Stimulated activated naive B cell treated with anti-CD40 and anti-IgM and Interleukin-4, amounts not matched to agents 10 μg/mL and 1 μg/mL and 100 μg/mL, for 72 hours (primary cell): ENCODE measurements around the gene SSB.
"Not testable (repeated sequence)": the region's sequence is repeated elsewhere in the genome, so short reads cannot be mapped to it uniquely, and the experiment has no call there.

Source experiments
- ATAC-seq, 2 donors: fragments of 150-1000 bp; cut with Tn5 transposase; replicated peaks; 2 replicates each; pipeline ENCODE4 v1.10.0; 2021; ENCODE audit warnings: moderate library complexity in 1 of 2
- DNase-seq: peaks from one replicate; pipeline ENCODE4 v3.0.0; 2021
- H3K27ac Mint-ChIP-seq: one replicate; pipeline ENCODE4 v1.8.0; 2022; ENCODE audit warnings: mild to moderate bottlenecking, mixed read lengths
- H3K27me3 Mint-ChIP-seq, 2 donors: one replicate each; pipeline ENCODE4 v1.8.0; 2022; ENCODE audit warnings: mixed read lengths in 2 of 2
- H3K36me3 Mint-ChIP-seq, 2 donors: one replicate each; pipeline ENCODE4 v1.8.0; 2022; ENCODE audit warnings: mixed read lengths in 2 of 2, mild to moderate bottlenecking in 1 of 2
- H3K4me1 Mint-ChIP-seq, 2 donors: one replicate each; pipeline ENCODE4 v1.8.0; 2022; ENCODE audit warnings: mixed read lengths in 2 of 2, mild to moderate bottlenecking in 1 of 2
- H3K4me3 Mint-ChIP-seq, 2 donors: one replicate each; pipeline ENCODE4 v1.8.0; 2022; ENCODE audit warnings: mild to moderate bottlenecking in 2 of 2, mixed read lengths in 2 of 2, moderate library complexity in 1 of 2
- H3K9me3 Mint-ChIP-seq, 2 donors: one replicate each; pipeline ENCODE4 v1.8.0; 2022; ENCODE audit warnings: mixed read lengths in 2 of 2, mild to moderate bottlenecking in 1 of 2

Gene SSB

GRCh38 chr2:169798718-169799592 is at the start of gene SSB:
TSS of gene SSB (plus strand) at chr2:169798871. CDS start at chr2:169800961, 2,090 bp downstream.
- Mint-ChIP-seq H3K27me3 (no peaks in the 10 kb centered on the region), H3K4me1 (peaks cover 7 to 19% of the 10 kb centered on the region in 2 donors), H3K27ac (peak within 1 kb of the TSS; percentile 97)

DNA sequence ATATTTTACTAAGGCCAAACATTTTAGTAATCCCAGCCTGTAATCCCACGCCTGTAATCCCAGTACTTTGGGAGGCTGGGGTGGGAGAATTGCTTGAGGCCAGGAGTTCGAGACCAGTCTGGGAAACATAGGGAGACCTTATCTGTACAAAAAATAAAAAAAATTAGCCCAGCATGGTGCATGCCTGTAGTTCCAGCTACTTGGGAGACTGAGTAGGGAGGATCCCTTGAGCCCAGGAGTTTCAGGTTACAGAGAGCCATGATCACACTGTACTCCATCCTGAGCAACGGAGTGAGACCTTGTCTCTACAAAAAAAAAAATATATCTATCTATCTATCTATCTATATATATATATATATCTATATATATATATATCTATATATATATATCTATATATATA is 45.9 kb upstream of the SSB start:
- peaks cover 4% of the 10 kb centered on the region in 2 donors for H3K36me3 Mint-ChIP-seq
- H3K9me3 Mint-ChIP-seq: no peaks in the 10 kb centered on the region
- DNase-seq: no peak
- no peaks in the 10 kb centered on the region for H3K27me3 Mint-ChIP-seq
- no peaks in the 10 kb centered on the region for H3K4me1 Mint-ChIP-seq
- H3K4me3 Mint-ChIP-seq: no peak overlapping the region
- no peak for ATAC-seq
- H3K27ac Mint-ChIP-seq: no peak overlapping the region

More at GRCh38 chr2:169798718-169799592, at the start of gene SSB:
- no peaks in the 10 kb centered on the region for H3K9me3 Mint-ChIP-seq
- peaks cover 3 to 5% of the 10 kb centered on the region in 2 donors for H3K36me3 Mint-ChIP-seq
- ATAC-seq (peak; percentile 96 to 97), DNase-seq (peak; percentile 91)
- peak within 1 kb of the TSS; percentile 88 to 92 for H3K4me3 Mint-ChIP-seq

DNA sequence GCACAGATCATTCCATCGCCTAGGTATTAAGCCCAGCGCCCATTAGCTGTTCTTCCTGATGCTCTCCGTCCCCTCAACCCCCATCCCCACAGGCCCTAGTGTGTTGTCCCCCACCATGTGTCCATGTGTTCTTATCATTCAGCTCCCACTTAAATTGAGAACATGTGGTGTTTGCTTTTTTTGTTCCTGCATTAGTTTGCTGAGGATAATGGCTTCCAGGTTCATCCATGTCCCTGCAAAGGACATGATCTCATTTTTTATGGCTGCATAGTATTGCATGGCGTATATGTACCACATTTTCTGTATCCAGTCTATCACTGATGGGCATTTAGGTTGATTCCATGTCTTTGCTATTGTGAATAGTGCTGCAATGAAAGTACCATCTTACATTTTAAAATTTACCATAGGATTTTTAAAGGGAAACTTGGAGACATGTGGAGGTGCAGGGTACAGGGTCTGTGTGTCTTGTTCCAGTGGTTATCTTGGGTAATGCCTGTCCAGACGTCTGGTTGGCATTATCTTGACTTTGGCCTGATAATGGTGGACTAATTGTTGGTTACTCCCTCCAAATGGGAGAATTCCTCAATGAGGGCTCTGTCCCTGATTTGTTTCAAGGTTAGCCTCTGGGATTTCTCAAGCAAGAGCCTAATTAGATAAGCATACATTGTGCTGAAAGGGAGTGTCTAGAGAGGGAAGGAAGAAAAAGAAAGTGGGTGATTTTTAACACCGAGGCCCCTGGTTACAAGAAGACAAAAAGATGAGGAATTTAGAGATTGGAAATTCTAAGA is 43.4 kb upstream of the SSB start:
- peaks cover 0 to under 1% of the 10 kb centered on the region in 2 donors for H3K27me3 Mint-ChIP-seq
- H3K36me3 Mint-ChIP-seq: peaks cover 0 to 3% of the 10 kb centered on the region in 2 donors
- H3K9me3 Mint-ChIP-seq: no peaks in the 10 kb centered on the region
- DNase-seq: no peak
- no peak for ATAC-seq
- no peak overlapping the region for H3K4me3 Mint-ChIP-seq
- no peaks in the 10 kb centered on the region for H3K4me1 Mint-ChIP-seq
- peak overlapping the region; percentile 2 for H3K27ac Mint-ChIP-seq

DNA sequence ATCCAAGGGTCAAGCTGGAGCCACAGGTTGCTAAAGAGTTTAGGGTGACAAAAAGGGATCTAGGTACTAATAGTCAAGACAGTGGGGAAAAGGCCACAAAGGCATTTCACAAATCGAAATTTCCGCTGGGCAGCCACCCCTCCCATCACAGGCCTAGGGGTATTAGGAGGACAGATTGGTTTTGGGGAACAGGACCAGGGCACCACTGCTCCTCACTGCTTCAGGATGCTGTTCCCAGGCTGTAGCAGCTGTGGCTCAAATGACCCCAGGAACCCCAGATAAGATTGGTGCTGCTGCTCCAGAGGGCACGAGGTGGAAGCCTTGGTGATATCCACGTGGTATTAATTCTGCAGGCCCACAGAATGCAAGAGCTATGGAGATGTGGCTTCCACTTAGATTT is 42.3 kb upstream of the SSB start:
- ATAC-seq (no peak), DNase-seq (no peak)
- H3K4me3 Mint-ChIP-seq: no peak overlapping the region
- H3K27me3 Mint-ChIP-seq: peaks cover 0 to 4% of the 10 kb centered on the region in 2 donors
- no peak overlapping the region for H3K27ac Mint-ChIP-seq
- peaks cover 0 to 3% of the 10 kb centered on the region in 2 donors for H3K36me3 Mint-ChIP-seq
- no peaks in the 10 kb centered on the region for H3K4me1 Mint-ChIP-seq
- no peaks in the 10 kb centered on the region for H3K9me3 Mint-ChIP-seq

GRCh38 chr2:169757356-169757755 is 41.3 kb upstream of the SSB start:
- Mint-ChIP-seq H3K4me3 (no peak overlapping the region), H3K36me3 (peaks cover 0 to 3% of the 10 kb centered on the region in 2 donors), H3K27me3 (peaks cover 0 to 4% of the 10 kb centered on the region in 2 donors), H3K9me3 (no peaks in the 10 kb centered on the region), H3K4me1 (no peaks in the 10 kb centered on the region), H3K27ac (no peak overlapping the region)
- ATAC-seq: no peak
- DNase-seq: no peak

DNA sequence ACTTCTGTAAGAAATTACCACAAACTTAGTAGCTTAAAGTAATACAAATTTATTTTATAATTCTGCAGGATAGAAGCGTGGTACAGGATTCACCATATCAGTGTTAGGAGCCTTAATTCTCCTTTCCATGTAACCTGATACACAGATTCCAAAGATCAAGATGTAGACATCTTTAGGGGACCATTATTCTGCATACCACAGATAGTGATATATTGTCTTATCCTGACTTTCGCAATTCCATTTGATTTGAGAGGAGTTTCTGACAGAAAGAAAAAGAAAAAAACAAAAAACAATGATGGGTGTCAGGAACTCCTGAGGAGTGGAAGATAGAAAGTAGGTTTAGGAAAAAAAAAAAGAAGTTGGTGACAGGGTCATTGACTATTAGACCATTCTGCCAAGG is 40.9 kb upstream of the SSB start:
- H3K4me1 Mint-ChIP-seq: no peaks in the 10 kb centered on the region
- no peak overlapping the region for H3K27ac Mint-ChIP-seq
- DNase-seq (no peak), ATAC-seq (no peak)
- H3K27me3 Mint-ChIP-seq: peaks cover 0 to 4% of the 10 kb centered on the region in 2 donors
- H3K4me3 Mint-ChIP-seq: no peak overlapping the region
- no peaks in the 10 kb centered on the region for H3K9me3 Mint-ChIP-seq
- peaks cover 0 to 3% of the 10 kb centered on the region in 2 donors for H3K36me3 Mint-ChIP-seq

DNA sequence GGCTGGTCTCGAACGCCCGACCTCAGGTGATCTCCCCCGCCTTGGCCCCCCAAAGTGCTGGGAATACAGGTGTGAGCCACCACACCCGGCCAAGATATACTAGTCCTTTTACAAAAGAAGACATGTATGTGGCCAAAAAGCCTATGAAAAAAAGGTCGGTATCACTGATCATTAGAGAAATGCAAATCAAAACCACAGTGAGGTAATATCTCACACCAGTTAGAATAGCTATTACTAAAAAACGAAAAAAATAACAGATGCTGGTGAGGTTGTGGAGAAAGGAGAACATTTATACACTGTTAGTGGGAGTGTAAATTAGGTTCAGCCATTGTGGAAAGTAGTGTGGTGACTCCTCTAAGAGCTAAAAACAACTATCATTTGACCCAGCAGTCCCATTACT is 38.7 kb upstream of the SSB start:
- Mint-ChIP-seq H3K4me1 (no peaks in the 10 kb centered on the region), H3K9me3 (no peaks in the 10 kb centered on the region), H3K27ac (no peak overlapping the region), H3K4me3 (no peak overlapping the region), H3K27me3 (peaks cover 0 to 4% of the 10 kb centered on the region in 2 donors), H3K36me3 (peaks cover 0 to 3% of the 10 kb centered on the region in 2 donors)
- ATAC-seq: no peak
- DNase-seq: no peak

DNA sequence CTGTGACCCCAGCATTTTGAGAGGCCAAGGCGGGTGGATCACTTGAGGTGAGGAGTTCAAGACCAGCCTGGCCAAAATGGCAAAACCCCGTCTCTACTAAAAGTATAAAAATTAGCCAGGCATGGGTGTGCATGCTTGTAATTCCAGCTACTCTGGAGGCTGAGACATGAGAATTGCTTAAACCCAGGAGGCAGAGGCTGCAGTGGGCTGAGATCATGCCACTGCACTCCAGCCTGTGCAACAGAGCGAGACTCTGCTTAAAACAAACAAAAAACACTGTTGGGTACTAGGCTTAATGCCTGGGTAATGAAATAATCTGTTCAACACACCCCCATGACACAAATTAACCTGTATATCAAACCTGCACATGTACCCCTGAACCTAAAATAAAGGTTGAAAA is 37.9 kb upstream of the SSB start:
- DNase-seq, H3K9me3 Mint-ChIP-seq, H3K27ac Mint-ChIP-seq, H3K4me1 Mint-ChIP-seq, ATAC-seq, H3K36me3 Mint-ChIP-seq, H3K4me3 Mint-ChIP-seq, H3K27me3 Mint-ChIP-seq: not testable (repeated sequence)

DNA sequence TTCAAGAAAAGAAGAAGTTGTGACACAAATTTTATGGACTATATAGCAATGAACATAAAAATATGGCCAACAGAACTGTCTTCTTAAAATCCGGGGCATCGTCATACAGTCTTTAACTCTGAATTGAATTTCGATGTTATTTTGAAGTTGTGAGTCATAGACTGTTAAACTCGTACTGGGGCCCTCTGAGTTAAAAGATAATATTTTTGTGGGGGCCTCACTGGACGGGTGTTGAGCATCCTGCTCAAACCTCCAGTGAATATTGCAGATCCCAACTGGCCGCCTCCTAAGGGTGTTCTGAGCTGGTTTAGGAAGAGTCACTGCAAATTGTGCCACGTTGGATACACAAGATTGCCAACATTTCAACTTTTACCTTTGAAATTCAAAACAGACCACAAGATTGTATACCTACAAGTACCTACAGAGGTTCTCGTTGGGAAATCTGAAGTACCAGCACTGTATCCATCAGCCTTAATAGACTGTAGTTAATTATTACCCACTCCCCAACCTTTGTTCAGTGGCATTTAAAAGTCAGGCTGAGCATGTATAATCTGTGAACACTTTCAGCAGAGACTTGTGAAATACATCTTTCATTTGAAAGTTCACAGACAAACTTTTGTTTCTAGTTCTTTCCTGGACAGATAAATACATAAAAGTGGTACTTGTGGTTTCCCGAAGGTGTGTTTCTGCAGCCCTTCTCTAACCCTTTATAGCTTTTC is 37.3 kb upstream of the SSB start:
- peaks cover 0 to 4% of the 10 kb centered on the region in 2 donors for H3K27me3 Mint-ChIP-seq
- no peak overlapping the region for H3K27ac Mint-ChIP-seq
- no peaks in the 10 kb centered on the region for H3K4me1 Mint-ChIP-seq
- DNase-seq (no peak), ATAC-seq (no peak)
- no peaks in the 10 kb centered on the region for H3K9me3 Mint-ChIP-seq
- peaks cover 0 to 3% of the 10 kb centered on the region in 2 donors for H3K36me3 Mint-ChIP-seq
- H3K4me3 Mint-ChIP-seq: no peak overlapping the region

DNA sequence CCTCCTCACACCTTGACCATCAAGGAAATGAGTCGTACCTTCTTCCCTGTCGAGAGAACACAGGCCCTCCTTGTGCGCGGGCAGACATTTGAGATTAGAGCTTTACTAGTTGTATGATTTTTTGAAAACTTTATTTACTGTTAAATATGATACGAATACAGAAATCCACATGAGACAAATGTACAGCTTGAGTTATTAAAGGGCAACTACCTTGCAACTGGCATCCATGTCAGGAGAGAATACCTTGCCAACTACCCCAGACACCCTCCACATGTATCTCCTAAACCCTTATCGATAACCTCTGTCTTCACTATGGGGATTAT is 36.7 kb upstream of the SSB start:
- Mint-ChIP-seq H3K9me3 (no peaks in the 10 kb centered on the region), H3K4me3 (no peak overlapping the region), H3K27ac (no peak overlapping the region), H3K36me3 (peaks cover 0 to 3% of the 10 kb centered on the region in 2 donors), H3K27me3 (peaks cover 0 to 4% of the 10 kb centered on the region in 2 donors), H3K4me1 (no peaks in the 10 kb centered on the region)
- DNase-seq (no peak), ATAC-seq (no peak)

DNA sequence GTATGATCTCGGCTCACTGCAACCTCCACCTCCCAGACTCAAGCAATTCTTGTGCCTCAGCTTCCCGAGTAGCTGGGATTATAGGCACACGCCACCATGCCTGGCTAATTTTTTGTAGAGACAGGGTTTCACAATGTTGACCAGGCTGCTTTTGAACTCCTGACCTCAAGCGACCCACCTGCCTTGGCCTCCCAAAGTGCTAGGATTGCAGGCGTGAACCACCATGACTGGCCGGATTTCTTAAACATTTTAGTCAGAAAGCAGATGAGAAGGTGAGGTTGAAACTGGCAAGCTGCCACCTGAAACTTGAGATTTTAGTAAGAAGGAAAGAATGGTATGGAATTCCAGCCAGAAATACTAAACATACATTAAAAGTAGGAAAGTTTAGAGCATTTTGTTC is 33.1 kb upstream of the SSB start:
- DNase-seq (no peak), ATAC-seq (no peak)
- peaks cover 14 to 15% of the 10 kb centered on the region in 2 donors for H3K27me3 Mint-ChIP-seq
- H3K4me3 Mint-ChIP-seq: no peak overlapping the region
- no peaks in the 10 kb centered on the region for H3K9me3 Mint-ChIP-seq
- peaks cover 0 to 19% of the 10 kb centered on the region in 2 donors for H3K4me1 Mint-ChIP-seq
- no peak overlapping the region for H3K27ac Mint-ChIP-seq
- no peaks in the 10 kb centered on the region for H3K36me3 Mint-ChIP-seq

DNA sequence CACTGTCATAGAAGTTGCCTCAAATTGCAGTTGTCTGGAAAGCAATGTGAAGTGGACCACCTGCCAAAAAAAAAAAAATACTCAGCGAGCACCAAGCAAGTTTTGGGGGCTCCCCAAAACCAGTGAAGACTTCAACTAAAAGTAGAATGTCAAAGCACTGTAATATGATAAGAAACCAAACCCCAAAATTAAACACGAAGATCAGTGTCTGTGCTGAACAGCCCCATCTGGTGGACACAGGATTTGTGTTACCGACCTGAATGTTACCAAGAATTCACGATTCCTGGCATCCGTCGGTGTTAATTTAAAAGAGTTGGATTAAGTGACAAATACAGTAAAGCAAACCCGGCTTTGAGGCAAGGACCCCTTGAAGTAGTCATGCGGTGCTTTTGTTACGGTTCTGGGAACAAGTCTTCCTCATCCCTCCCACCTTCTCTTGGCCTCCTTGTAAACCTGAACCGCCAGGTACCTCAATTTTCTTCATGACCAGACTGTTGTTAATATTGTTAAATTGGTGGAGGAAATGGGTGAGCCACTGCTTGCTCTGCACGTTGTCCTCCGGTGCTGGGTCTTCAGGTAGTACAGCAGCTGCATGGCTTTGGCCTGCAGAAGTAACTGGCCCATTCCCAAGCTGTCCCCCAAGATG is 31.3 kb upstream of the SSB start:
- no peak overlapping the region for H3K27ac Mint-ChIP-seq
- peak; percentile 14 for DNase-seq
- H3K36me3 Mint-ChIP-seq: no peaks in the 10 kb centered on the region
- peak in 1 of 2 donors; percentile 54 for ATAC-seq
- H3K27me3 Mint-ChIP-seq: peaks cover 15 to 18% of the 10 kb centered on the region in 2 donors
- peaks cover 0 to 19% of the 10 kb centered on the region in 2 donors for H3K4me1 Mint-ChIP-seq
- H3K9me3 Mint-ChIP-seq: no peaks in the 10 kb centered on the region
- H3K4me3 Mint-ChIP-seq: no peak overlapping the region

DNA sequence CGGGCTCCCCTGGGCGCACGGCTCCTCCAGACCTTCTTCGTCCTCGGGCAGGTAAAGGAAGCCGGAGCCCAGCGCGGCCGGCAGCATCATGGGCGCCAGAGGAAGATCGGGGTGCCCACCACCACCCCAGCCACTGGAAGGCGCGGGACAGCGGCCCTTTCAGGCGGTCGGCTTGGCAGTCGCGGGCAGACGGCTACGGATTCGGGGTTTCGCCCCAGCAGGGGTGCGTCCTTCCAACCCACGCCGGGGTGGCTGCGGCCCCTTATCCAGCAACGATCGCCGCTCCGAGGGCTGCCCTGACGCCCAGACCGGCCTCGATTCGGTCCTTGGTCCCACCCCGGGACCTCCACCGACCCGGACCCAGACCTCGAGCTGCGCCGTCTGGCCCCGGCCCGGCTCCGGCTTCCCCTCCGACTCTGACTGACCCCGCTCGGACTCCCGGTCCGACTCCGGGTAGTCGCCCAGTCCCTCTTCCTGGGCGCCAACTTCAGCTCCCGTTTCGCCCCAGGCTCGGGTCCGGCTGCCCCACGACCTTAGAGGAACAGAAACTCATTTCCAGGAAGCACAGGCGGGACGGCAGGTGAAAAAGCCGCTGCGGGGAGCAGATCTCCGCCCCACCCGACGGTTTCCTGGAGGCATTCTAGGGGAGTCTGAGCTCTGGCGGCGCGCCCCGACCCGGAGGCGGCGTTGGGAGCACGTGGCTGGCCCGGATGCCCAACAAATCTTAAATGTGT is 30.2 kb upstream of the SSB start:
- DNase-seq (peak; percentile 15), ATAC-seq (peak; percentile 42 to 46)
- Mint-ChIP-seq H3K9me3 (no peaks in the 10 kb centered on the region), H3K27me3 (peaks cover 15 to 18% of the 10 kb centered on the region in 2 donors), H3K4me3 (peak overlapping the region; percentile 80 to 89), H3K4me1 (peaks cover 0 to 19% of the 10 kb centered on the region in 2 donors), H3K27ac (no peak overlapping the region), H3K36me3 (no peaks in the 10 kb centered on the region)
